ENCODE data around the gene CLASP1.

DNA sequence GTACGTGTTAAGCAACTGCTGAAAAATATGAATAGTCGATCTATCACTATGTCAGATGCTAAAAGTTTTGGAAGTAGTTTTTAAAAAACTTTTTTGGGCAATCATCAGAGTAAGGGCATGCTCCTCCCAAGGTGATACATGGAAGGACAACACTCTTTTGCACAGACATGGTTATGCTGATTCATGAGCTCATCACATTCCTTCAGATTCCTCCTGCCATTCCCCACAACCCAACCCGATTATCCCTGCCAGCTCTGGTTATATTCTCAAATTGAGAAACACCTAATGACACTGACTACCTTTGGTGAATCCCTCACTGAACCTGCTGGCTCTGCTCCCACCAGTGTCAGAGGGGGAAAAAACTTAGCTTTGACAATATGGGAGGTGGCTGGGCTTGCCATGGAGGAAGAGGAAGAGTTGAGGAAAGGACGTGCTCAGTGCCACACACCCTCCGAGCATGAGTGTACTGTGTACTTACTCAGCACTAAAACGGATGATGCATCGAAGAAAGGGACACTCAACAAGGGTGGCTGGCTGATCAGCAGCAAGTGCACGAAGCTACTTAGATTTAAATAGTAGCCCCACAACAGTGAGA lies 202.5 kb downstream of the CLASP1 start:
- no peak for TF ChIP-seq CTCF (conservative IDR thresholded peaks at IDR 0.05)
- no peak for TF ChIP-seq ZFX (IDR thresholded peaks at IDR 0.05)
